HuH-7 (cell line): ENCODE results near the gene HLA-DQA1.
A peak's percentile ranks its signal among the peaks of the same experiment; 100 is the strongest.
"Not testable (repeated sequence)": the region's sequence is repeated elsewhere in the genome, so short reads cannot be mapped to it uniquely, and the experiment has no call there.

Experiments
- DNase-seq: peaks from one replicate; pipeline ENCODE4 v3.0.0; 2011; ENCODE audit warnings: low spot score

The HLA-DQA1 gene

GRCh38 chr6:32637219-32637880, at the start of gene HLA-DQA1:
Gene HLA-DQA1, plus strand, starts transcription at chr6:32637406. Its CDS starts 53 bp downstream, at chr6:32637459.
- no peak for DNase-seq

DNA sequence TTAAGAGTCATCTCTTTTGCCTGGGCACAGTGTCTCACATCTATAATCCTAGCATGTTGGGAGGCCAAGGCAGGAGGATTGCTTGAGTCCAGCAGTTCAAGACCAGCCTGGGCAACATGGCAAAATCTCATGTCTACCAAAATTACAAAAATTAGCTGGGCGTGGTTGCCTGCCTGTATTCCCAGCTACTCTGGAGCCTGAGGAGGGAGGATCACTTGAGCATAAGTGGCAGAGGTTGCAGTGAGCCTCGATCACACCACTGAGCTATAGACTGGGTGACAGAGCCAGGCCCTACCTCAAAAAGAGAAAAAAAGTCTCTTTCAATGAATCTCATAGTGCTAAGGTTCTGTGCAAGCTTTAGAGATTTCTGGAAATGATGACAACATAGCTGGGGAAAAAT, 49.0 kb upstream of the HLA-DQA1 start:
- DNase-seq = no peak

DNA sequence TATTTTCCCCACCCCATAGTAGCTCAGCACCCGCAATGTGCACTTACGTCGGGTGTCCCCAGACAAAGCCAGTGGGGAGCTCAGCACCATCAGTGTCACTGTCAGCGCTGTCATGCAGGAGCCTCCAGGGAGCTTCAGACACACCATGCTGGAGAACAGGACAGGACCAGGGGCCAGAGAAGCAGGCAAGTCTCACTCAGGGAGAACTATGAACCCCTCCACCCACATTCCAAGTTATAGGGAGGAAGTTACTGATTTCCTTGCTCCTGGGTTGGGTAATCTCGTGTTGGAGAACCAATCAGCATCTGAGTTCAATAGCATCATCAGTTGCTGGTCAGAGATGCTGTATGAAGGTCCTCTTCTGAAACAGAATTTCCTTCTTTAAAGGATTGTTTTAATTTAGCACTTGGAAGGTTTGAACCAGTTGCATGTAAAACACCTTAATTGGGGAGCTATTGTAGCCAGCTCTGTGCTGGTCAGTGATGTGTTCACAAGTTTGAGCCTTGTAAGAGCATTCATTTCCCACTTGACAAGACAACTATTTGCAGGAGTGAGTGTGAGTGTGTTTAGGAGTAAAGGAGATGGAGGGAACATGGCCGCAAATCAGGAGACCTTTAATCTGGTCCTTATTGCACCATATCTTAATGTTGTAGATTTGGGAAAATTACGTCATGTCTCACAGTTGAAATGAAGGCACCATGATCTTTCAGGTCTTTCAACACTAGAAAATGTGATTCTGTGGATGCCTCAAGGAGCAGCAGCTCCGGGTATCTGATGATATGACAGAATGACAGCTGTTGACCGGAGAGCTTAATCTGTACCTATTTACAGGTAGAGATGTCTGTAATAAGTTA, 47.4 kb upstream of the HLA-DQA1 start, which contains the start of gene HLA-DRB1:
Gene HLA-DRB1, minus strand, starts transcription at position 253 of the 854 bp plus-strand sequence. Its CDS starts 106 bp downstream, at position 147.
- DNase-seq = peak; percentile 14

DNA sequence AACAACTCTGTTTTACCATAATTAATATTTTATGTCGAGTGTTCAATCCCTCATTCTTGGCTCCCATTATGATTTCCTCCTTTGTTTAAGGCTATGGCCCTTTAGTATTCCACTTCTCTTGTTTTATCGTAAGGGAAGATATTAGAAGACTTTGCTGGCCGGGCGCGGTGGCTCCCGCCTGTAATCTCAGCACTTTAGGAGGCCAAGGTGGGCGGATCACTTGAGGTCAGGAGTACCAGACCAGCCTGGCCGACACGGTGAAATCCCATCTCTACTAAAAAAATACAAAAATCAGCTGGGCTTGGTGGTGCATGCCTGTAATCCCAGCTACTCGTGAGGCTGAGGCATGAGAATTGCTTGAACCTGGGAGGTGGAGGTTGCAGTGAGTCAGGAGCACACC, 46.5 kb upstream of the HLA-DQA1 start:
- DNase-seq = not testable (repeated sequence)

DNA sequence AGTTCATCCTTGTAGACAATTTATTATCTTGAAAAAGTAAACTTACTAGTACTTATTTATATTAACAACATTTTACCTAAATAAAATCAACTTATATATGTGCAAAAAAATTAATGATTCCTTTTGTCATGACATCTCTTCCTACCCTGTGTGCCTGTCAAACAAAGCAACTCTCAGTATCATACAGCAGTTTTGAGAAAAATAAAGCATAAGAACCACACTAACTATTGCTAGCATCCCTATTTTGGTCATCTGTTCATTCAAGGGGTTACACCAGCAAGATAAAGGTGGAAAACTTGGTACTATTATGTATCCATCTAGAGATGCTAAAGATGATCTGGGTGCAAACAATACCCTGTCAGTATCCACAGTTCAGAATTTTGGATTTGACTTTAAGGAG, 40.2 kb upstream of the HLA-DQA1 start:
- DNase-seq = no peak

DNA sequence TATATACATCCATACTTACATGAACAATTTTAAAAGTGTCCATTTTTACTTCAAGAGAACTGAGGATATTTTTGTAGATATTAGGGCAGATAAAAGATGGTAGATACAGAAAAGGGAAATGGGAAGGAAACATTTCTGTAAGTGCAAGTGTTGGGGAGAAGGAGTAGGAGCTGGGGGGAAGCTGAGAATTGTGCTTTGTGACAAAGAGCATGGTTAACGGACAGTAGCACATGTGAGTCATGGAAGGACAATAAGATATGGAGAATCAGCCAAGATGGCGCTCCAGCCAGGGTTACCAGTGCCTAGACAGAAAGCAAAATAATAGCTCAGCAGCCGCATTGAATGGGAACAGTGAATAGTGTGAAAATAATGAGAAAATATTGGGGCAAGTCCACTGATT, 34.8 kb upstream of the HLA-DQA1 start:
- DNase-seq = no peak

GRCh38 chr6:32603222-32603621, 34.0 kb upstream of the HLA-DQA1 start:
- DNase-seq = no peak

DNA sequence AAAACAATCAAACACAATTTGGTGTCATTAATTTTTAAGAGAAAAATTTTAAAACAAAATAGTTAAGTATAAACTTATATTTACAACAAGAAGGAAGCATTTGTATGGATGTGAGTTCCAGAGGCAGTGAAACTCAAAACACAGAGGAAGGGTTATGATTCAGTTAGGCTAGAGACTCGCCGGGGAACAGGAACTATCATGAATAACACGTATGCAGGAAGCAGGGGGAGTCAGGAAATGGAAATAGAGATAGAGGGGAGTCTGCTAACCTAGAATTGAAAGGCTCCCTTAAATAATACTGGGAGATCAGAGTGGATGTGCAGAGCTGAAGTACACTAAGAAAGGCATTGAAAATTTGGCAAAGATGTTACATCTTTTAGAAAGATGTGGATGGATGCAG, 33.3 kb upstream of the HLA-DQA1 start:
- DNase-seq = no peak

GRCh38 chr6:32604434-32604877, 32.8 kb upstream of the HLA-DQA1 start:
- no peak for DNase-seq

GRCh38 chr6:32607263-32607987, 29.8 kb upstream of the HLA-DQA1 start:
- DNase-seq = no peak

DNA sequence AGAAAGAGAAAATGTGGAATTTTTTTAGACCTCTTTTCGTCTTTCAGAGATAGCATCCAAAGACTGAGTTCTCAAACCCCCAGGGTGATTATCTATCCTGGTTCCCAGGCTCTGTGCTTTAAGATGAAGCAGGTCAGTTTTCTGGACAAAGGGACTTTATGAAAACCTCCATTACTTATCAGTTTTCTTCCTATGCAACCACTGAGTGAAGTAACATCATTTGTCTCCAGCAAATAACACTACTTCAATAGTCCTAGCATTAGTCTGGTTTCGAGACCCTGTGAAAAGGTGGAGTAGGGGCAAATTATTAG, 29.3 kb upstream of the HLA-DQA1 start:
- no peak for DNase-seq

DNA sequence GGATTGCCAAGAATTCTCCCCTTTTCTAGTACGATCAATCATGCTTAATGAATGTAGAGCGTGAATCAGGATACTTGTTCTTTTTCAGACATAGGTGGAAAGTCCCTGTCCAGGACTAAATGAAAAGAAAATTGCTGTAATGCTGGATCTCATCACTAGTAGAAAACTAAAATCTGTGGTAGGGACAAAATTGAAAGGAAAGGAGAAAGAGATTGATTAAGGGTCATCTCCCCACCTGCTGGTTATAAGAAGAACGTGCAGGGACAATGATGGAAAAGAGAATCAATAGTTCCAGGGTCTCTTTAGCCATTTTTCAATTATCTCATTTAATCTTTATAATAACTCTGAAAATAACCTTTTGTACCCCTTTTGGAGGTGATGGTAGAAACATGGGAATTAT, 28.8 kb upstream of the HLA-DQA1 start:
- no peak for DNase-seq

DNA sequence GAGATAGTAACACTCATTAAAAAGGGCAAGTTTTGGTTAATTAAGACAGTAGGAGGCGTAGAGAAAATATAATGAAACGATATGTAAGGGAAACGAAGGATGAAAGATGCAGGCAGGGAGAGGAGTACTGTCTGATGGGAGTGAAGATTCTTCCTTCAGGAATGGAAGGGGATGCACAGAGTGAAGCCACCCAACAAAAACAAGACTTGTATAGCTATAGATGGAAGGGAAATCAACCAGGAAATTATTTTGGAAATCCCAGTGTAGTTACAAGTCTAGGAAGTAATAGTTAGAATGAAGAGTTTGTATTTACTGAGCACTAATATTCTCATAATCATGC, 27.8 kb upstream of the HLA-DQA1 start:
- no peak for DNase-seq

GRCh38 chr6:32609731-32610640, 27.2 kb upstream of the HLA-DQA1 start:
- no peak for DNase-seq

- no peak for DNase-seq
Measured at GRCh38 chr6:32610682-32611296, 26.4 kb upstream of the HLA-DQA1 start.

DNA sequence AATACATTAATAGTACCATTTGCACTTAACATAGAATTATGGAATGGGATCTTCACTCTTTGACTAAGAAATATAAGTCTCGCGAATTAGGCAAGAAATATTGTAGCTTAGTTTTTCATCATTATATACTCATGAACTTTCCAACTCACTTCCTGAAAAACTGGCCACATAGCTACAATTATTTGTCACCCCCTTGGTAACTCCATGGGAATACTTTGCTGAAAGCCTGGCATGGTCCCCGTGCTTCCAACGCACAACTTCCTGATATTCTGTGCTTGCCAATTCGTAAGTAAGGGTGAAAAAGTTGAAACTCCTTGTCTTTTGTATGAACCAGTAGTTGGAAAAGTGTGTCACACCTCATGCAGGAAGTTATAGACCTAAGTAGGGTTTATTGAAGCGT, 23.7 kb upstream of the HLA-DQA1 start:
- DNase-seq = no peak

DNA sequence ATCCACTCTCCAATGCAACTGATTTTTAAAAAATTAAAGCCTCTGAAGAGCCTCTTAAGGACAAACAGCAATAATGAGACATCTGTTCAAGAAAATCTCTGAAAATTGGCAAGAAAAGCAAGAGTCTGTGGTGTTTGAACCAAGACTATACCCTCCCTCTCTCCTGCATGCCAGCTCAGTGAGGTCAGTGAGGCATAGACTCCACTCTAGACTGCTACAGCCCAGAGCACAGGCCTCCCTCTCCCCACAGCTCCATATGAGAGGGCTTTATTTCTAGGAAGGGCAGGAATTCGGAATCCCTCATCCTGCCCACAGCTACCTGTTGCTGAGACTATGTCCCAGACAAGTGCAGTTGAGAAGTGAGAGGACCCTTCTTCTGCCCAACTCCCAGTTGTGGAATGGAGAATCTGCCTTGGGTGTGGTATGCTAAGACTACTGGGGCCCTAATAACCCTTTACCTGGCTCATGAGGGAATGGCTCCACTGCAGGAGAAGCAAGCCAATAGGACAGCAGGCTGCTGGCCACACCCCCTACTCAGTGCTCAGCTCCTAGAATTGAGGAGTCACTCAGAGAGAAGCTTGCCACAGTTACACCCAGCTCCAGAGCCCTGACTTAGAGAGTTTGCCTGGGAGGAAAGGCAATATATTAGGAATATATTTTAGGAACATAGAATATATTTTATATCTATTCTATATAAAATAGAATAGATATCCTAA, 22.7 kb upstream of the HLA-DQA1 start:
- no peak for DNase-seq

- DNase-seq = no peak
Measured at GRCh38 chr6:32615885-32616532, 21.2 kb upstream of the HLA-DQA1 start.

DNA sequence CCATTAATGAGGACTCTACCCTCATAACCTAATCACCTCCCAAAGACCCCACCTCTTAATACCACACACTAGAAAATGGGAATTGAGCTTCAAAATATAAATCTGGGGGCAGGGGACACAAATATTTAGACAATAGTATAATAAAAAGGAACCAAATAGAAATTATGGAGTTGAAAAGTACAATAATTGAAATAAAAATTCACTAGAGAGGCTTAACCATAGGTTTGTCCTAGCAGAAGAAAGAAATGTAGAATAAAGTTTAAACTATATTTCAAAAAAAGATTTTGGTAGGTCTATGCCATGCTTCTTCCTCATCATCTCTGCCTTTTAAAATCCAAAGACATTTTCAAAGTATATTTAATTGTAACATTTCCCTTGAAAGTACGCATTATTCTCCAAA, 19.5 kb upstream of the HLA-DQA1 start:
- DNase-seq = no peak

GRCh38 chr6:32621372-32621771, 15.8 kb upstream of the HLA-DQA1 start:
- no peak for DNase-seq
